GM19099 (cell line): Measurements from ENCODE around the gene THUMPD3.

ENCODE experiments used
- POLR2A ChIP-seq: IDR thresholded peaks from 3 replicates; pipeline ENCODE4 v1.6.1; 2011; ENCODE audit warnings: low read depth; ENCODE audit not compliant: insufficient read length; ENCODE audit errors: extremely low read depth

THUMPD3 gene

GRCh38 chr3:9362731-9363530 is at the start of gene THUMPD3:
Gene THUMPD3 (plus strand): TSS chr3:9363054. CDS start chr3:9365069, 2,015 bp downstream.
- peak; percentile 88 for TF ChIP-seq POLR2A

DNA sequence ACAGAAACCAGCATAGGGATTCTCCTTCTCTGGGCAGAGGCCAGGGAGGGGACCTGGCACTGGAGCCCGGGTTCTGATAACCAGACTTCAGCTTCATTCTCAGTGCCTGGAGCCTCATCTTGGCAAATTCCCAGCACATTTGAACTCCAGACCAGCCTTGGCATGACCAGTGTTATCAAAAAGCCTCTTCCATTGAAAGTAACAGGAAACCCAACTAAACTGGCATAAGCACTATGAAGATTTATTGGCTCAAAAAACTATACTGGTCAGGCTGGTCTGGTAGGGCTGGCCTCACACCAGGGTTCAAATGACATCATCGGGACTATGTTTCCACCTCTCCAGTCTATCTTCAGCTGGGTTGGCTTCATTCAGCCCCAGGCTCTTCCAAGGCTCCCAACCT is 48.1 kb upstream of the THUMPD3 start:
- TF ChIP-seq POLR2A: no peak

- no peak for TF ChIP-seq POLR2A
Measured at GRCh38 chr3:9316881-9317361, 45.9 kb upstream of the THUMPD3 start.

- TF ChIP-seq POLR2A: no peak
Measured at GRCh38 chr3:9322780-9323179, 40.1 kb upstream of the THUMPD3 start.

- no peak for TF ChIP-seq POLR2A
Measured at GRCh38 chr3:9324944-9325343, 37.9 kb upstream of the THUMPD3 start.

DNA sequence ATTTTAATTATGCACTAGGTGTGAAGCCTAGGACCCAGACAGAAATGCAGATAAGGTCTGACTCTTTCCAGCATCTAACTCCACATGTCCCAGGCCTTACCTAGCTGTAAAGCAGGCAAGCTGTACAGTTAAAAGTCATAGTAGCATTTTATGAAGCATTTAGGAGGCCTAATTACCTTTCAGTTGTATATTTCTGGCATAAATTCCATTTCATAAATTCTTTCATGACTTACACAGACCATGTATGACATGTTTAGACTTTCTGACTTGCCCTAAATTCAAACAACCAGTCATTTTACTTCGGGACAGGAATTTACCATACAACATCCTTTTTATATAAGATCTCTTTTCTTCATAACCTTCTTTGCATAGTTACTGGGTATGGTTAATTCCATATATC is 35.3 kb upstream of the THUMPD3 start:
- TF ChIP-seq POLR2A: no peak

- no peak for TF ChIP-seq POLR2A
Measured at GRCh38 chr3:9330166-9330703, 32.6 kb upstream of the THUMPD3 start.

DNA sequence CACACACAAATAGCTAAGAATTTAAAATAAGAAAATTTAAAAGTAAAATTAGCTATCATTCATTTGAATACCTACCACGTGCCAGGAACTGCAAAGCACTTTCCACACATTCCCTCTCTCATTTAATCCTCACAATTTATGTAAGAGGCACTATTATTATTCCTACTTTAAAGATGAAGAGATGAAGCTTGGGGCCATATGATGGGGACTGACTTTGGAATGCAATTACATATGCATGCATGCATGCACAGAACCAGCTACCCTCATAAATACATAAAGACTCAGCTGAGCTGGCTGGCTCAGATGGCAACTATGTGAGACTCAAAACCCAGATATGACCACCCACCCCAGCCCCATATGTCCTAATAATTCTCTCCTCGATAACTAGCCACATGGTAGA is 31.7 kb upstream of the THUMPD3 start:
- TF ChIP-seq POLR2A: no peak

DNA sequence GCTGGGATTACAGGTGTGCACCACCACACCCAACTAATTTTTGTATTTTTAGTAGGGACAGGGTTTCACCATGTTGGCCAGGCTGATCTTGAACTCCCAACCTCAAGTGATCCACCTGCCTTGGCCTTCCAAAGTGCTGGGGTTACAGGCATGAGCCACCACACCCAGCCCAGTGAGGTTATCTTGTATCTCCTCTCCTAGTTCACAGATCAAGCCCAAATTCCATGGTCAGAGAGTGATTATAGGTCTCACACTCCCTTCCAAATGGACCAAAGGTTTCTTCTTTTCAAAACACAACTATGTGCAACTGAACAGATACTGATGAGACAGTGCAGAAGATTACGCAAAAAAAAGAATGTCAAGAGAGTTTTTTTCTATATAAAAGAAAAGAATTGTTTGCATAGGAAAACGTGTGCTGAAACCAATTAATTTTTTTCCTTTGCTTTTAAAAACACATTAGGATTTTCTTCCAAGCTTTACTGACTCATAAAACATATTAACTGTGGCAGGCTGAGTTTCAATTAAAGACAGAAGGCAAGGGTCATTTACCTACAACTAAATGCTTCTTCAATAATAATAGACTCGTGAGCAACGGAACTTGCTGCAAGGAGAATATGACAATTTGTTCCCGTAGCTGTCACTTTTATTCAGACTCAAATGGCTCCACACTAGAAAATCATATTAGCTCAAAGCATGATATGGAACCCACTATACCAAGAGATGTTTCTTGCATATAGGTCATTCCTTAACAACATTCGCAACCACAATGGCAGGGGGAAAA is 30.4 kb upstream of the THUMPD3 start:
- TF ChIP-seq POLR2A: no peak

- TF ChIP-seq POLR2A: no peak
Measured at GRCh38 chr3:9339761-9340471, 22.9 kb upstream of the THUMPD3 start.

DNA sequence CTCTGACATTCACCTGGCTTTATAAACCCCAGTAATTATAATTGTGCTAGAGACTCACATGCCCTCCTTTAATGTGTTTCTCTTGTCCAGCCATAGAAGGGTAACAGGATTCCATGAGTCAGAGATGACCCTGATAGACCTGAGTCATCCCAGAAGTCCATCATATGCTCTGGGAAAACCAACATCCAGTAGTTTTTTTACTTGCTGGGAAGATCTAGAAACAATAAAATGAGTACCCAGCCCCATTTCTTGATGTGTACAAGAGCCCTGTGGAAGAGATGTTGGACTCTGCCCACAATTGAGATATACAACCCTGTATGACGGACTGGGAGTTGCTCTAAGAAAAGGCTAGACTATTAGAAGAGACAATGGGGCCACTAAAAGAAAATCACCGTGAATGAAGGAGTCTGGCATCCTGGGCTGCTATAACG is 22.4 kb upstream of the THUMPD3 start:
- TF ChIP-seq POLR2A: no peak

DNA sequence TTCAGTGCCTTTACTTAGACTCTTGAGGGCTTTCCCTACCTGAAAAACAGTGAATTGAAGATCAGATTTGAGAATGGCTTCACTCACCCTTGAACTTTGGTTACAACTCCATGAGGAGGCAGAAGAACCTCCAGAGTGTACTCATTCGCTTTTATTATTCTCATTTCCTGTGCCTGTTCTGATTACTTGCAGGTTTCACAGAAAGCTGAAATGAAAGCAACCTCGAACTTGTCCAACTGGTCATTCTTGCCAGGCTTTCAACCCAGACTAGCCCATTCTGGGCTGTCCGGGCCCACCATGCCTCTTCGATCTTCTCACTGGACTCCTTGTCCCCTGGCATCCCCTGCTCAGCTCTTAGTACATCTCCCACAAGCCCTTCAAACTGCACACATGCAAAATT is 20.2 kb upstream of the THUMPD3 start:
- no peak for TF ChIP-seq POLR2A

GRCh38 chr3:9343115-9343514 is 19.7 kb upstream of the THUMPD3 start:
- no peak for TF ChIP-seq POLR2A

DNA sequence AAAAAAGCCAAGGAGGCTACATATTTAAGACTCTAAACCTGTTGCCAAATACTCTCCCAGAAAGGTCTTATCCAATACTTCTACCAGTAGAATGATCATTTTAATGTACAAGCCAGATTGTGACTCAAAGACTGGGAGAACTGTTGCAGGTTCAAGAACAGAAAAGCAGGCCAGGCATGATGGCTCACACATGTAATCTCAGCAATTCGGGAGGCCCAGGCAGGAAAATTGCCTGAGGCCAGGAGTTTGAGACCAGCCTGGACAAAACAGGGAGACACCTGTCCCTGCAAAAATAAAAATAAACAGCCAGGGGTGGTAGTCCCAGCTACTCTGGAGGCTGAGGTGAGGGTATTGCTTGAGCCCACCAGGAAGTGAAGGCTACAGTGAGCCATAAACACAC is 17.8 kb upstream of the THUMPD3 start:
- TF ChIP-seq POLR2A: no peak

- TF ChIP-seq POLR2A: no peak
Measured at GRCh38 chr3:9346141-9346540, 16.7 kb upstream of the THUMPD3 start.

- TF ChIP-seq POLR2A: no peak
Measured at GRCh38 chr3:9347081-9347480, 15.8 kb upstream of the THUMPD3 start.

- TF ChIP-seq POLR2A: no peak
Measured at GRCh38 chr3:9347887-9348286, 15.0 kb upstream of the THUMPD3 start.
